ENCODE data around the gene IL15.

The IL15 gene

GRCh38 chr4:141782205-141782604 lies 145.8 kb downstream of the IL15 start:
- DNase-seq: no peak
